ENCODE measurements around the gene TAS2R39.

DNA sequence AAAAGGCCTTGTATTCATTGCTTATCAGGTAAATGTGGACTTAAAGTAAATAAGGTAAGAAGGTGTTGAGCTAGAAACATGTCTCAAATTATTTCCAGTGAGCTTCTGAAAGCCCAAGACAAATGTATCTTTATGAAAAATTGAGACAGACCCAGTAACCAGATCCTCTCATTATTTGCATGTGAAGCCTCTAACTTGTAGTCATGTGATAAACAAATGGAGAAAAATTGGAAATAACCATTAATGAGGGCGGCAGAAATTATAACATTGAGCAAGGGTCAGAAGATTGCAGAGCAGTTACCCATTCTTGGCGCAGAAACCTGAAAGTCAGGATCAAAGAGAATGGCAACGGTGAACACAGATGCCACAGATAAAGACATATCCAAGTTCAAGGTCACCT, 38.5 kb downstream of the TAS2R39 start, which contains the start of gene TAS2R40:
- TF ChIP-seq, protein P1, sequence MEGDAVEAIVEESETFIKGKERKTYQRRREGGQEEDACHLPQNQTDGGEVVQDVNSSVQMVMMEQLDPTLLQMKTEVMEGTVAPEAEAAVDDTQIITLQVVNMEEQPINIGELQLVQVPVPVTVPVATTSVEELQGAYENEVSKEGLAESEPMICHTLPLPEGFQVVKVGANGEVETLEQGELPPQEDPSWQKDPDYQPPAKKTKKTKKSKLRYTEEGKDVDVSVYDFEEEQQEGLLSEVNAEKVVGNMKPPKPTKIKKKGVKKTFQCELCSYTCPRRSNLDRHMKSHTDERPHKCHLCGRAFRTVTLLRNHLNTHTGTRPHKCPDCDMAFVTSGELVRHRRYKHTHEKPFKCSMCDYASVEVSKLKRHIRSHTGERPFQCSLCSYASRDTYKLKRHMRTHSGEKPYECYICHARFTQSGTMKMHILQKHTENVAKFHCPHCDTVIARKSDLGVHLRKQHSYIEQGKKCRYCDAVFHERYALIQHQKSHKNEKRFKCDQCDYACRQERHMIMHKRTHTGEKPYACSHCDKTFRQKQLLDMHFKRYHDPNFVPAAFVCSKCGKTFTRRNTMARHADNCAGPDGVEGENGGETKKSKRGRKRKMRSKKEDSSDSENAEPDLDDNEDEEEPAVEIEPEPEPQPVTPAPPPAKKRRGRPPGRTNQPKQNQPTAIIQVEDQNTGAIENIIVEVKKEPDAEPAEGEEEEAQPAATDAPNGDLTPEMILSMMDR (conservative IDR thresholded peaks at IDR 0.05; ENCODE audit: low read depth, low read length): no peak
- TF ChIP-seq EZH2 (IDR thresholded peaks at IDR 0.05; ENCODE audit: borderline replicate concordance, low read depth, low read length, poor library complexity, severe bottlenecking): no peak
